NCI-H526 treated with DMSO at 0.1 percent for 48 hours (cell line): ENCODE data around the gene HAGHL.
"Not testable (repeated sequence)": the region's sequence is repeated elsewhere in the genome, so short reads cannot be mapped to it uniquely, and the experiment has no call there.

ENCODE experiments used
- DNase-seq: peaks from one replicate; lab custom pipeline; 2025; lab: John Stamatoyannopoulos, UW

Gene HAGHL

GRCh38 chr16:774086-775001, 47.4 kb downstream of the HAGHL start:
- DNase-seq: no peak

- no peak for DNase-seq
Observed at GRCh38 chr16:775236-775796, 48.4 kb downstream of the HAGHL start.

- not testable (repeated sequence) for DNase-seq
Observed at GRCh38 chr16:776298-776697, 49.4 kb downstream of the HAGHL start.

- no peak for DNase-seq
Observed at GRCh38 chr16:776824-777223, 49.9 kb downstream of the HAGHL start.

GRCh38 chr16:777826-778225, 50.9 kb downstream of the HAGHL start:
- DNase-seq: peak; percentile 5

- DNase-seq: no peak
Observed at GRCh38 chr16:778447-778846, 51.5 kb downstream of the HAGHL start.

GRCh38 chr16:778909-779527, 52.1 kb downstream of the HAGHL start:
- DNase-seq: no peak
